ENCODE results near the gene TBC1D22A.

Gene TBC1D22A

GRCh38 chr22:47206666-47207218 lies 444.3 kb downstream of the TBC1D22A start:
- no peak for DNase-seq (ENCODE audit: low read depth)
- TF ChIP-seq CTCF (IDR thresholded peaks at IDR 0.05; ENCODE audit: insufficient read depth, low read depth, low read length, missing control alignments): no peak
- no peak overlapping the region for H3K4me3 ChIP-seq (ENCODE audit: low read length)

- no peak overlapping the region for H3K4me3 ChIP-seq (ENCODE audit: low read length)
- DNase-seq (ENCODE audit: low read depth): no peak
- TF ChIP-seq CTCF (IDR thresholded peaks at IDR 0.05; ENCODE audit: insufficient read depth, low read depth, low read length, missing control alignments): no peak
Observed at GRCh38 chr22:47207387-47207786, 444.9 kb downstream of the TBC1D22A start.

- H3K4me3 ChIP-seq (ENCODE audit: low read length): no peak overlapping the region
- no peak for TF ChIP-seq CTCF (IDR thresholded peaks at IDR 0.05; ENCODE audit: insufficient read depth, low read depth, low read length, missing control alignments)
- DNase-seq (ENCODE audit: low read depth): no peak
Observed at GRCh38 chr22:47207846-47208554, 445.6 kb downstream of the TBC1D22A start.

- no peak for TF ChIP-seq CTCF (IDR thresholded peaks at IDR 0.05; ENCODE audit: insufficient read depth, low read depth, low read length, missing control alignments)
- no peak for DNase-seq (ENCODE audit: low read depth)
Observed at GRCh38 chr22:47208630-47209029, 446.2 kb downstream of the TBC1D22A start.

GRCh38 chr22:47209040-47209514 lies 446.6 kb downstream of the TBC1D22A start:
- no peak for DNase-seq (ENCODE audit: low read depth)
- no peak for TF ChIP-seq CTCF (IDR thresholded peaks at IDR 0.05; ENCODE audit: insufficient read depth, low read depth, low read length, missing control alignments)
- no peak overlapping the region for H3K4me3 ChIP-seq (ENCODE audit: low read length)

More at GRCh38 chr22:47208630-47209029, 446.2 kb downstream of the TBC1D22A start:
- H3K4me3 ChIP-seq (ENCODE audit: low read length): no peak overlapping the region

- DNase-seq (ENCODE audit: low read depth): no peak
- no peak for TF ChIP-seq CTCF (IDR thresholded peaks at IDR 0.05; ENCODE audit: insufficient read depth, low read depth, low read length, missing control alignments)
- no peak overlapping the region for H3K4me3 ChIP-seq (ENCODE audit: low read length)
Observed at GRCh38 chr22:47209547-47210023, 447.1 kb downstream of the TBC1D22A start.

Data from epithelial cell of esophagus (primary cell).